ENCODE results near the gene UPK3A.
"Not testable (repeated sequence)": the region's sequence is repeated elsewhere in the genome, so short reads cannot be mapped to it uniquely, and the experiment has no call there.

Gene UPK3A

GRCh38 chr22:45259754-45260394 is 24.9 kb upstream of the UPK3A start:
- no peak for DNase-seq

GRCh38 chr22:45260395-45260759 is 24.4 kb upstream of the UPK3A start:
- not testable (repeated sequence) for DNase-seq

GRCh38 chr22:45261407-45262088 is 23.2 kb upstream of the UPK3A start:
- no peak for DNase-seq

GRCh38 chr22:45262195-45262930 is 22.4 kb upstream of the UPK3A start:
- DNase-seq = peak; percentile 27

- no peak for DNase-seq
These were observed 21.8 kb upstream of the UPK3A start for GRCh38 chr22:45262931-45263462.

- DNase-seq = peak; percentile 69
These were observed 21.1 kb upstream of the UPK3A start for GRCh38 chr22:45263463-45264269.

- no peak for DNase-seq
These were observed 19.2 kb upstream of the UPK3A start for GRCh38 chr22:45265535-45265934.

GRCh38 chr22:45268167-45268957 is 16.4 kb upstream of the UPK3A start:
- no peak for DNase-seq

- DNase-seq = peak; percentile 82
These were observed 15.5 kb upstream of the UPK3A start for GRCh38 chr22:45268958-45269844.

GRCh38 chr22:45270095-45271020 is 14.4 kb upstream of the UPK3A start:
- DNase-seq = no peak

GRCh38 chr22:45271667-45272201 is 13.0 kb upstream of the UPK3A start:
- no peak for DNase-seq

- DNase-seq = no peak
These were observed 12.3 kb upstream of the UPK3A start for GRCh38 chr22:45272498-45272897.

- no peak for DNase-seq
These were observed 11.2 kb upstream of the UPK3A start for GRCh38 chr22:45273452-45274075.

GRCh38 chr22:45276507-45277105 is 8.1 kb upstream of the UPK3A start:
- DNase-seq = no peak

GRCh38 chr22:45277720-45278119 is 7.0 kb upstream of the UPK3A start:
- not testable (repeated sequence) for DNase-seq

GRCh38 chr22:45278125-45278524 is 6.6 kb upstream of the UPK3A start:
- DNase-seq = no peak

GRCh38 chr22:45280587-45280980 is 4.2 kb upstream of the UPK3A start:
- no peak for DNase-seq

- DNase-seq = no peak
These were observed 3.7 kb upstream of the UPK3A start for GRCh38 chr22:45281010-45281409.
